ENCODE results near the gene SYCP1.
"Not testable (repeated sequence)": the region's sequence is repeated elsewhere in the genome, so short reads cannot be mapped to it uniquely, and the experiment has no call there.

SYCP1 gene, protein sequence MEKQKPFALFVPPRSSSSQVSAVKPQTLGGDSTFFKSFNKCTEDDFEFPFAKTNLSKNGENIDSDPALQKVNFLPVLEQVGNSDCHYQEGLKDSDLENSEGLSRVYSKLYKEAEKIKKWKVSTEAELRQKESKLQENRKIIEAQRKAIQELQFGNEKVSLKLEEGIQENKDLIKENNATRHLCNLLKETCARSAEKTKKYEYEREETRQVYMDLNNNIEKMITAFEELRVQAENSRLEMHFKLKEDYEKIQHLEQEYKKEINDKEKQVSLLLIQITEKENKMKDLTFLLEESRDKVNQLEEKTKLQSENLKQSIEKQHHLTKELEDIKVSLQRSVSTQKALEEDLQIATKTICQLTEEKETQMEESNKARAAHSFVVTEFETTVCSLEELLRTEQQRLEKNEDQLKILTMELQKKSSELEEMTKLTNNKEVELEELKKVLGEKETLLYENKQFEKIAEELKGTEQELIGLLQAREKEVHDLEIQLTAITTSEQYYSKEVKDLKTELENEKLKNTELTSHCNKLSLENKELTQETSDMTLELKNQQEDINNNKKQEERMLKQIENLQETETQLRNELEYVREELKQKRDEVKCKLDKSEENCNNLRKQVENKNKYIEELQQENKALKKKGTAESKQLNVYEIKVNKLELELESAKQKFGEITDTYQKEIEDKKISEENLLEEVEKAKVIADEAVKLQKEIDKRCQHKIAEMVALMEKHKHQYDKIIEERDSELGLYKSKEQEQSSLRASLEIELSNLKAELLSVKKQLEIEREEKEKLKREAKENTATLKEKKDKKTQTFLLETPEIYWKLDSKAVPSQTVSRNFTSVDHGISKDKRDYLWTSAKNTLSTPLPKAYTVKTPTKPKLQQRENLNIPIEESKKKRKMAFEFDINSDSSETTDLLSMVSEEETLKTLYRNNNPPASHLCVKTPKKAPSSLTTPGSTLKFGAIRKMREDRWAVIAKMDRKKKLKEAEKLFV

DNA sequence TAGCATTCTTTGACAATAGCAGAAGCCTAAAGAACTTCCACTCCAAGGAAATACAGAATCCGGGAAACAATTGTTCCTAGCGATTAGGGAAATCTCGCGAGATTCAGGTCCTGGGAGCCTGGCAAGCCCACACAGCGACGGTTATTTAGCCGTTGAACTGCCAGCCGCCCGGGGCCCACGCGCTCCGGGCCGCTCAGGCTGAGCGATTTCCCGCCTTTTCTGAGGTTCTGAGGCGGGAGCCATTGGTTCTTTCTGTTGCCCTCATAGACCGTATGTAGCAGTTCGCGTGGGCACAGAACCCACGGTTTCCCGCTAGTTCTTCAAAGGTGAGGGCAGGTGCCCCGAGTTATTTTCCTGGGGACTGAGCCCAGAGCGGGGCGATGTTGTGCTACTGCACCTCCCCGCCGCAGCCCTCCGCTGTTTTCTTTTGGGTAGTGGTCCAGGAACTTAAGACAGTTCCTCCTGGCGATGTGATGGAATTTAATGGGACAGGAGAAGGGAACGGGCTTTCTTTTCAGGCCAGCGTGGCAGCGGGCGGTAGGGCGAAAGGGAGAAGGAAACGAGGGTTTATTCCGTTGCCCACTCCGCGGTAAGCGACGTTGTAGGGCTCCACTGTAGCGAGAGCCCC, at the start of gene SYCP1:
Gene SYCP1 (plus strand): TSS at position 171 of the 628 bp plus-strand sequence. CDS start 602 bp downstream, outside the sequence.
- no peak for DNase-seq (ENCODE audit: low read depth, low spot score)
- H3K27ac ChIP-seq = no peak within 1 kb of the TSS

DNA sequence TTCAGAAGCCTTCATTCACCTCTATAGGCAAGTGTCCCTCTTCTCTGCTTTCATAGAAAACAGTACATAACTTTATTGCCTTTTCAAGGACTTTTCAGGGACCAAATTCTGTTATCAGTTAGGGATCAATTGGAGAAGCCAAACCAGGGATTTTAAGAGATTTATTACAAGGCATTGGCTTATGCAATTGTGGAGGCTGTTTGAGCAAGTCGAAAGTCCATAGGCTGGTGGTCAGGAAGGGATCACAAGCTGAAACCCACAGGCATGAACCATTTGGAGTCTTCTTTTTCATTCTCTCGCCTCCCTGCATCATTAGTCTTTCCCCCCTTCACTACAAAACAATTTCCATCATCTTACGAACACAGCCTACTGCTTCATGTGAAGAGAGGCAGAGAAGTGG, 34.8 kb upstream of the SYCP1 start:
- DNase-seq (ENCODE audit: low read depth, low spot score) = no peak
- H3K27ac ChIP-seq = no peak overlapping the region

- no peak overlapping the region for H3K27ac ChIP-seq
- no peak for DNase-seq (ENCODE audit: low read depth, low spot score)
Observed at GRCh38 chr1:114820392-114820791, 34.3 kb upstream of the SYCP1 start.

GRCh38 chr1:114821978-114822377, 32.7 kb upstream of the SYCP1 start:
- no peak for DNase-seq (ENCODE audit: low read depth, low spot score)
- H3K27ac ChIP-seq = no peak overlapping the region

DNA sequence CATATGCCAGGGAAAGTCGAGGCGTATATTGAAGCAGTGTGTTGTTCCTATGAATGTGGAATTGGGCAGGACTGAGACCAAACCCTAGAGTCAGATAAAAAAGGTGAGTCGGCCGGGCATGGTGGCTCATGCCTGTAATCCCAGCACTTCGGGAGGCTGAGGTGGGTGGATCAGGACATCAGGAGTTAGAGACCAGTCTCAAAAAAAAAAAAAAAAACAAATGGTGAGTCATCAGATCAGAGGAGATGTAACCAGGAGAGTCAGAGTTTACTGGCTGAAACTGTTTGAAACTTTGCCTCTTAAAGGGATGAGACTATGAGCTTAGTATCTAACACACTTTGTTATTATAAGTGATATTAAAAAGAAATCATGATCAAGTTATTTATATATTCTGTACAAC, 26.4 kb upstream of the SYCP1 start:
- H3K27ac ChIP-seq = no peak overlapping the region
- DNase-seq (ENCODE audit: low read depth, low spot score) = peak; percentile 44

DNA sequence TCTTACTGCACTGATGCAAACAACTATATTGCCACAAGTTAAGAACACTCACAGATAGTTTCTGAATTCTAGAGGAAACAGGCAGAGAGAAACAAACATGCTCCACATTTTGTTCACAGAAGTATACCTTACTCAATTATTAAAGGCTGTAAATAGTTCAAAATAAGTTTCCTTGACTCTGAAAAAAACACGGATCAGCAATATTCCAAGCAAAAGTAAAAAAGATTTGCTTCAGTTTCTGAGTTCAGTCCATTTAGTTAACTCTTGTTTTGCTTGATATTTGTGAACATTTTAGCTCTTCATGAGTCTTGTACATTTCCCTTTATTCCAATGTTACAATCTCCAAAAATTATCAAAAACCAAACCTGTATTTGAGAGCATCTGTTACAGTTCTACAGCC, 24.6 kb upstream of the SYCP1 start:
- DNase-seq (ENCODE audit: low read depth, low spot score); H3K27ac ChIP-seq: not testable (repeated sequence)

GRCh38 chr1:114831276-114831994, 23.2 kb upstream of the SYCP1 start:
- no peak for DNase-seq (ENCODE audit: low read depth, low spot score)
- H3K27ac ChIP-seq = no peak overlapping the region

DNA sequence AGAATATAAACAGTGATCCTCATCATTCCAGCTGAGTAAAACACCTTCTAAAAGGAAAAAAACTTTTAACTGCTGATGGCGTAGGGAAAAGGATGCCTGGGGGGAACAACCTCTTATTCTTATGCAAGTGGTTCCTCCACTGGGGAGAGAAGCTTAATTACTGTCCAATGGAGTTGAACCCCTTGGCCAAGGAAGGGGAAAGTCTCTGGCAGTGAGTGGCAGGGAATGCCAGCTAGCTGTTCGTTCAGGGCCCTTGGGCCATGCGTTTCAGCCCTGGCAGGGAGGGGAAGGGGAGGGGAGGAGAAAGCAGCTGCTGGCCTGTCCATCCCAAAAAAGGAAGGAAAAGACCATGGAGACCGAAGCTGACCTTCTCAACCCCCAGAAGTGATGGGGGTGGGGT, 22.6 kb upstream of the SYCP1 start:
- no peak for DNase-seq (ENCODE audit: low read depth, low spot score)
- H3K27ac ChIP-seq = no peak overlapping the region

GRCh38 chr1:114833421-114833820, 21.2 kb upstream of the SYCP1 start:
- no peak overlapping the region for H3K27ac ChIP-seq
- DNase-seq (ENCODE audit: low read depth, low spot score) = peak; percentile 24

- no peak for DNase-seq (ENCODE audit: low read depth, low spot score)
- H3K27ac ChIP-seq = no peak overlapping the region
Observed at GRCh38 chr1:114844270-114844669, 10.4 kb upstream of the SYCP1 start.

DNA sequence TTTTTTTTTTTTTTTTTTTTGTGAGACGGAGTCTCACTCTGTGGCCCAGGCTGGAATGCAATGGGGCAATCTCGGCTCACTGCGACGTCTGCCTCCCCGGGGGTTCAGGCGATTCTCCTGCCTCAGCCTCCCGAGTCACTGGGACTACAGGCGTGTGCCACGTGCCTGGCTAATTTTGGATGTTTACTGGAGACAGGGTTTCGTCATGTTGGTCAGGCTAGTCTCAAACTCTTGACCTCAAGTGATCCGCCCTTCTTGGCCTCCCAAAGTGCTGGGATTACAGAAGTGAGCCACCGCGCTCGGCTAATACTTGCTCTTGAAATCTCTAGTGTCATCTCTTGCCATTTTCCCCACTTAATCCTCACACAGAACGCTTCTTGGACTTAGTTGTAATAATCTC, 1.1 kb upstream of the SYCP1 start:
- no peak overlapping the region for H3K27ac ChIP-seq
- no peak for DNase-seq (ENCODE audit: low read depth, low spot score)

- no peak for DNase-seq (ENCODE audit: low read depth, low spot score)
- no peak overlapping the region for H3K27ac ChIP-seq
Observed at GRCh38 chr1:114861384-114861783, 6.7 kb downstream of the SYCP1 start.

DNA sequence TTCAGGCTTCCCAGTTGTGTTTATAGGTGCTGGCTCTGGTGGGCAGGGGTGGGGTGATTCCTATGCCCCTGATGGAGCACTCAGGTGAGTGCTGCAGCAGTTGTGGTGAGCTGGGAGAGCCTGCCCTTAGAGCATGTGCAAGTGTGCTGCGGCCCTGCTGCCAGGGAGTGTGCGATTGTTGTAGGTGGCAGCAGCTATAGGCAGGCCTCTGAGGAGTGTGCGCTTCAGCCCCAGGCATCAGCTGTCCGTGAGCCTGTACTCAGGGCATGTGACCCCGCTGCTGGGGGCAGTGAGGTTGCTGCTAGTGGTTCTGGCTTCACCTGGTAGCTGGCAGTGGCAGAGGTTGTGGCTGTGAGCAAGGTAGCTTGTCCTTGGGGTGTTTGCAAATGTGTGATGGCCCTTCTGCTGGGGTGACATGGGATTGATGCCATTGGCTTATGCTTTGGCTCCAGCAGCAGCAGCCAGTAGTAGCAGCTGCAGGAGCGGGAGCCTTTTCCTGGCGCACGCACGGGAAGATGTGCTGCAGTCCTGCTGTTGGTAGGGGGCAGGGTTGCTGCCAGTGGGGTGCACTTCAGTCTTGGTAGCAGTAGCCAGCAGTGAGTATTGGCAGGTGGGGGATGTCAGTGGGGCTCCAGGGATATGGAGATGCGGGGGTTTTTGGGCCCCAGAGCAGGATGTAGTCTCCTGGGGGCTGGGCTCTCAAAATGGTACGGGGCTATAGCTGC, 37.7 kb downstream of the SYCP1 start:
- no peak overlapping the region for H3K27ac ChIP-seq
- no peak for DNase-seq (ENCODE audit: low read depth, low spot score)

DNA sequence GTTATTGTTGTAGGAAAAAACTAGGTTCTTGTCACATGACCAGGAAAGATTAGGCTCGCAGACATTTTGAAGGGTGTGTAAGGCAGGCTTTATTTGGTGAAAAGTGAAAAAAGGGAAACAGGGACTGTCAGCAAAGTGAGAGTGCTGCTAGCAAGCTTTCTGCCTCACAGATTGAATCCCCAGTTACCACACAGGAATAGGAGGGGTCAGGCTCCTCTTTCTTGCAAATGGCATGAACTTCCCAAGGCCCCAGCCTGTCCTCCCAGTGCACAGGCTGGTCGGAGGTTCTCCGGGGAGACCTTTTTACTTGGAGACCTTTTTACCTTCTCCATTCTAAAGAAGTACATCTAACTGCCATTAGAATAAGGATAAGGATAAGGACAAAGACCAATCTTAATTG, 42.1 kb downstream of the SYCP1 start:
- no peak for DNase-seq (ENCODE audit: low read depth, low spot score)
- no peak overlapping the region for H3K27ac ChIP-seq

- no peak overlapping the region for H3K27ac ChIP-seq
- DNase-seq (ENCODE audit: low read depth, low spot score) = no peak
Observed at GRCh38 chr1:114901814-114902213, 47.2 kb downstream of the SYCP1 start.

GRCh38 chr1:114902343-114902742, 47.7 kb downstream of the SYCP1 start:
- H3K27ac ChIP-seq = no peak overlapping the region
- no peak for DNase-seq (ENCODE audit: low read depth, low spot score)

DNA sequence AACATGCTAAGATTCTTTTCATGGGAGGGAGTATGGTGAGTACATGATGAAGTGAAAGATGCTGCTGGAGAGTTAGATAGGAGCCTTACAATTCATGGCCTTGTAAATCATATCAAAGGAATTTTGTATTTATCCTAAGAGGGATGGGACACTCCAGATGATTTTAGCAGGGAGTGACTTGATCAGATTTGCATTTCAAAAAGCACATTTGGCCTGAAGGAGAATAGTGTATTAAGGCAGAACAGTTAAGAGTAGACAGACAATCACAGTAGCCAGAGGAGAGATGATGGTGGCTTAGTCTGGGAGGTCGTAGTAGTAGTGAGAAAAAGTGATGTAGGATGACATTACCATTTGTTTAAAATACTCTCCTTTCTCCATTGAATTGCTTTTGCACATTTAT, 48.8 kb downstream of the SYCP1 start:
- no peak for DNase-seq (ENCODE audit: low read depth, low spot score)
- no peak overlapping the region for H3K27ac ChIP-seq

DNA sequence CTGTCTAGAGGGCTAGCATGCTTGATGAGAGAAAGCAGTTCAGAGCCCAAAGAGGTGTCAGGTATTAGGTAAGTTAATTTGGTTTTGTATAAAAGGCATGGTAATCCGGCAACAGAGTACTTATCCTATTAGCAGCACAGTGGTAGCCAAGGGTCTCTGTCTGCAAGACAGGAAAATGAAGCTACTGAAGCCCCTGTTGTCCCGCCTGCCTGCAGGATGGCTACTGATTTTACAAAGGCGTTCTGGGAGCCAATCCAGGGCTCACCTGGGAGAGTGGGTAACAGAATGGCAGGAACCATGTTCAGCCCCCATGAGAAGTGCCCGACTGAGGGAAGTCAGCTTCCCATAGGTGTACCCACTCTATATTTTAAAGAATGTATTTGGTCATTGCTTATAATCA, 61.1 kb downstream of the SYCP1 start:
- not testable (repeated sequence) for DNase-seq (ENCODE audit: low read depth, low spot score); H3K27ac ChIP-seq

DNA sequence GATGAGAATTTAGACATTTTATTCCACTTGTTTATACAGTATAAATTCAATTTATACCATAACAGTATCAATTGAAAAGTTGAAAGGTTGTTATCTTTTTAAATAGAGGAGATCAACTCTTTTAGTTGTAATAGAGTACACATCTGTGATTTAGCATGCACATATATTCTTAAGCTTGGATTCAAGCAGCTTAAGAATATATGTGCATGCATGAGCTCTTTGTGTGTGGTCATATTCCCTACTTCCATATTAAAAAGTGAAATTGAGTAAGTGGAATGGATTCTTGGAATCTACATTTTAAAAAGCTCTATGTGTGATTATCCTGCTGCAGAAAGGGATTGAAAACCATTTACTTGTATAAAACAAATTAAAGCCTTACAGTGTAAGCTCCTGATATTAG, 71.9 kb downstream of the SYCP1 start:
- no peak overlapping the region for H3K27ac ChIP-seq
- DNase-seq (ENCODE audit: low read depth, low spot score) = no peak

Data from epithelial cell of prostate (primary cell).